A549 (cell line): ENCODE measurements around the gene SORCS2.

ENCODE experiments used
- CTCF ChIP-seq: fragments of >200 bp; sonication (Bioruptor Twin); formaldehyde crosslinking; IDR thresholded peaks from 3 replicates; pipeline ENCODE4 v1.5.1; 2016
- E2F6 ChIP-seq: IDR thresholded peaks from 2 replicates; pipeline ENCODE4 v1.6.1; 2012; ENCODE audit warnings: low read depth, borderline replicate concordance
- EHMT2 ChIP-seq: fragments of 200-600 bp; sonication (generic); IDR thresholded peaks from 2 replicates; pipeline ENCODE4 v1.6.1; 2016; ENCODE audit warnings: antibody characterized with exemption, low read depth, mild to moderate bottlenecking, moderate library complexity
- MAX ChIP-seq: IDR thresholded peaks from 2 replicates; pipeline ENCODE4 v1.6.1; 2012
- USF2 ChIP-seq: fragments of 450-650 bp; IDR thresholded peaks from 2 replicates; pipeline ENCODE4 v1.6.1; 2014; ENCODE audit warnings: antibody characterized with exemption
- ZC3H11A ChIP-seq: fragments of 450-650 bp; IDR thresholded peaks from 2 replicates; pipeline ENCODE4 v1.6.1; 2014; ENCODE audit warnings: antibody characterized with exemption, mild to moderate bottlenecking

GRCh38 chr4:7727749-7728148 is 535.4 kb downstream of the SORCS2 start:
- TF ChIP-seq ZC3H11A: no peak
- no peak for TF ChIP-seq E2F6
- no peak for TF ChIP-seq USF2
- no peak for TF ChIP-seq MAX
- no peak for TF ChIP-seq EHMT2
- no peak for TF ChIP-seq CTCF
